NCI-H1417 treated with DMSO at 0.1 percent for 48 hours (cell line): ENCODE data around the gene ASB4.
"Not testable (repeated sequence)": the region's sequence is repeated elsewhere in the genome, so short reads cannot be mapped to it uniquely, and the experiment has no call there.

Source experiments
- DNase-seq: peaks from one replicate; lab custom pipeline; 2025; lab: John Stamatoyannopoulos, UW

The ASB4 gene

DNA sequence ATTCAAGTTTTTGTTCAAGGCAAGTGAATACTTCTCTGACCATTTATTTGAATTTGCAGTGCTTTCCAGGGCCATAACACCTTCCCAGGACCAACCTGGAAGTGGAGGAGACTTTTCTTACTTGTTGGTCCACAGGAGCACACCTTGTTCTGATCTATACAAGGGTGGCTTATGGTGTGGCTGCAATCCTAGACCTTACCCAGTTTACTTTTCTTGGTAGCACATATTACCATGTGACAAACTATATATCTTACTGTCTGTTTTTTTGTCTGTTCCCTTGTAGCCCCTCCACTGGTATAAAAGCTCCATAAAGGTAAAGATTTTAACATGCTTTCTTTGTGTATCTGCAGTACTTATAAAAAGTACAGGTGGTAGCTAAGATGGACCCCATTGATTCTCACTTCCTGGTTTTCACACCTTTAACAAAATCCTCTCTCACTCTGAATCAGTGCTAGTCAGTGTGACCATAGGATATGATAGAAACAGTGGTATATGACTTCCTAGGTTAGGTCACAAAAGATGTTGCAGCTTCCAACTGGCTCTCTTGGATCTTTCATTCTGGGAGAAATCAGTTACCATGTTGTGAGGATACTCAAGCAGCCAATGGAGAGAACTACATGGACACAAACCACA, 5.6 kb upstream of the ASB4 start:
- no peak for DNase-seq

GRCh38 chr7:95481271-95482165, 4.2 kb upstream of the ASB4 start:
- DNase-seq, result no peak

DNA sequence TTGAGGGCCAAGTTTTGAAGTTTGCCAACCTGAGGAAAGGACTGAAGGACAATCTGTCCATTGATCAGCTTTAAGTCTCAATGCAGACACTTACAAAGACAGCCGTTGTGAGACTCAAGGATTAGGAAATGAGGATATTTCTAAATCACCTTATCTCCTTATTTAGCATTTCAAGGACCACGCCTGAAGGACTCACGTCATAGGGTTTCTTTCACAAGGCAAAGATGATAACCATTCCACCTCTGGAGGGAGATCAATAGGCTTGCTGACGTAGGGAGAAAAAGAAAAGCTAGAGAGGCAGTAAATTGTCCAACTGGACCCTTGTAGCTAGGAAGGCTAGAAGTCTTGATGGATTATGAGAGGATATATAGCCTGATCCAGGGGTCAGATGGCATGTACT, 3.3 kb upstream of the ASB4 start:
- DNase-seq, result no peak

- DNase-seq, result no peak
These were observed 4.6 kb downstream of the ASB4 start for GRCh38 chr7:95490231-95490762.

DNA sequence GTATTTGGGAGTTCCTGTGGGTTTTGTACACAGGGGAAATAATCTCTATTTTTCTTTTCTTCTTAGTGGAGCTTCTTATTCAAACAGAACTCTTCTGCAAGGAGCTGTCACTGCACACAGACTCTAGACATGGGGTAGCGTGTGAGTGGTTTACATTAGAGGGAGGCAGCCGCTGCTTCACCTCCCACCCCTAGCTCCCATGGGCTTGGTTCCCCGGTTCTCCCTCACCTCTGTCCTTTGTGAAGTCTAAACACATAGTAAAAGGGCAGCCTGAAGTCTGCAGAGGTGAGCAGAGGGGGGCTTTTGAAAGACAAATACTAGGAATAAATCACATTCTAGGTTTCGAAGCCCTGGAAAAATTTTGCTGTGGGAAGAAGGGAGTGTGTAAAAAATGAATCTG, 5.5 kb downstream of the ASB4 start:
- no peak for DNase-seq

DNA sequence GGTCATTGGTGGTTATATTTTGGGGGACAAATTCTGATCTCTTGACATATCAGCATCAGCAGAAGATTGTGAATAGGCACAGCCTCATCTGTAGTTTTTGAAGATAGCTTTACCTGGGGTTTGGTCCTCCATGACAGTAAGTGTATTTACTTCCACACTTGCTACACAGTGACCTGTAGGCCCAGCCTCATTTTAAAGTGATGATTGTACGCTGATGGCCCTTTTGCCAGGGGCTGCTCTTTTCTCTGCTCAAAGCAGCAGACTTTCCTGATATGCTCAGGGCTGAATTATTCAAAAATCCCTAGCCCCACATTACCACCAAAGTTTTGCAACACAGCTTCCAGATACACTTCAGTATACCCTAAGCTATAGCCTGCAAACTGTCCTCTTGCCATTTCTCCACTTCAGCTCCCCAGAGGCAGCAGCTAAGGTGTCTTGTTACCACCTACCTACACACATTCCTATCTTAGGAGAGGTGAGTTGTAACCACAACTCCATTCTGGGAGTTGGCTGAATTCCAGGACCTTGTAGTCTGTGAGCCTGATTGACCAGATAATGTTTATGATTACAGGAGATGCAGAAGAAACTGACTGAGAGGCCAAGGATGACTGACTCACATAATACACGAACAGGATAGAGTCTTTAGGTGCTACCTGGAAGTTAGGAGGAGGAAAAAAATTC, 6.0 kb downstream of the ASB4 start:
- no peak for DNase-seq

- no peak for DNase-seq
These were observed 7.5 kb downstream of the ASB4 start for GRCh38 chr7:95493247-95493646.

- no peak for DNase-seq
These were observed 8.1 kb downstream of the ASB4 start for GRCh38 chr7:95493844-95494243.

- no peak for DNase-seq
These were observed 15.6 kb downstream of the ASB4 start for GRCh38 chr7:95501261-95501832.

- no peak for DNase-seq
These were observed 16.7 kb downstream of the ASB4 start for GRCh38 chr7:95502403-95502802.

GRCh38 chr7:95503271-95504131, 17.8 kb downstream of the ASB4 start:
- DNase-seq, result no peak

DNA sequence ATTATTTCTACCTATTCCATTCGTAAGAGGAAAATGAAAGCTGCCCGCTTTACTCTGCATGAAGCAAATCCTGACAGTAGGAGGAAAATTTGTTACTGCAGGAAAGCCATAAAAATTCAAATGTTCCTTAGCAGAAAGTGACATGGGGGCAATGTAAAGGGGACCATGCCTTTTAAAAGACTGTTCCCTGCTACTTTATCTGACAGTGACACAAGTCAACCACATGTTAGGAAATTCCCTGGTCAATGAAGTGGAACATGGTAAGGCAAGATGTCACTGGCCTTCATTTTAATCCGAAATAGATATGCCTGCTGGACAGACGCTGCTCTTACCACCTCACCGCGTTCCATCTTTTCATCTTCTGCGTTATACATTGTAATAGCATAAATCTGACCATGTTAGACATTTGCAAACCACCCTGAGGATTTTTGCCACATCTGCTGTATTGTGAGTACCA, 18.4 kb downstream of the ASB4 start:
- DNase-seq, result not testable (repeated sequence)

DNA sequence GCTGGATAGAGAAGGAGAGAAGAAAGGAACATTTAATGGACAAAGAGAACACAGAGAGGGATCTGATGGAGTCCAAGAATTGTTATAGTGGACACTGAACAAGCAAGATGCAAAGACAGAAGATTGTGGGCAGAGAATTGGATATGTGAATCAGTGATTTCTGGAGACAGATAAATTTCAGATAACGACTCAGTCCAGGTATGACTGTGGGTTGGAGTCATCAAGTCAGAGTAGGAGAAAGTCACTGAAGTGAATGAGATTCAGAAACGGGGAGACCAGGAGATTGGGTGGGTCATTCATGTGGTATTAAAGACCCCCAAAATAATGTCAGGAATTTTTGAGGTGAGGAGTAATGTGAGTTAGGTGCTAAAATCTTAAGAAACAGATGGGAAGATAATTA, 23.0 kb downstream of the ASB4 start:
- DNase-seq, result no peak

GRCh38 chr7:95509199-95509598, 23.5 kb downstream of the ASB4 start:
- DNase-seq, result peak; percentile 83

GRCh38 chr7:95511716-95512260, 26.0 kb downstream of the ASB4 start:
- peak; percentile 12 for DNase-seq

GRCh38 chr7:95517458-95517857, 31.7 kb downstream of the ASB4 start:
- DNase-seq, result no peak

DNA sequence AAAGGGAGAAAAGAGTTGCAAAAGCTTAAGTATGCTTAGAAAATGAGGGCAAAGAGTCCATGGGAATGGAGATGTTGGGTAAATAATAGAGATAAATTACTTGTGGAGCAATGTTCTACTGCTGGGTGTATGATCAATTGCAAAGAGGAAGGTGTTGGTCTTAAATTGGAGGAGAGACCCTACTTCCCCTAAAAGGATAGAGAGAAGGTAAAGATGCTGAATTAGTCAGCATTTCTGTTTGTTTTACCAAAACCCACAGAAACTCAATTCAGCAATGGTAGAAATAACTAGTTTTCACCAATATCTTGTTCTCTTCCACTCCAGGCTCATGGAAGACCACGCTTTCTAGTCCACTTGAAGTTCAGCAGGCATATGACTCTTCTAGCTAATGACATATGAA, 32.1 kb downstream of the ASB4 start:
- no peak for DNase-seq

- DNase-seq, result no peak
These were observed 34.4 kb downstream of the ASB4 start for GRCh38 chr7:95520136-95520535.

DNA sequence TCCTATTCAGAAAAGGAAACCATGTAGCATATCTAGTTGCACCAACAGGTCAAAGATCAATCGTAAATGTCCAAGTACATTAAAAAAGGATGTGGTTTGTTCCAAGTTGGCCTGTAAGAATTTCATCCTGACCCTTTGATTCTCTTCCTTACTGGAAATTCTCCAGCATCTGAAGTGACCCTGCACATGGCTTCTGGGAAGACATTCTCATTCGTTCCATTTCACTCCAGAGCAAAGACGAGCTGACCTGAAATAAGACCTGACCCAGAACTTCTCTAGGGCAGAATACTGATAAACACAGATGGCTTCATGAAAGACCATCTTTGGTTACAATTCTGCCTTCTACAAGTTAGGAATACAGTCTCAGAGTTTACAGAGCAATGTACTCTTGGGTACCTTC, 39.8 kb downstream of the ASB4 start:
- no peak for DNase-seq

GRCh38 chr7:95526128-95526738, 40.5 kb downstream of the ASB4 start:
- no peak for DNase-seq
